NCI-H510A (cell line): ENCODE measurements around the gene NINL.
A peak's percentile ranks its signal among the peaks of the same experiment; 100 is the strongest.
"Not testable (repeated sequence)": the region's sequence is repeated elsewhere in the genome, so short reads cannot be mapped to it uniquely, and the experiment has no call there.

Experiments
- DNase-seq: peaks from one replicate; lab custom pipeline; 2025; lab: John Stamatoyannopoulos, UW

NINL gene

GRCh38 chr20:25592135-25592852 is 7.0 kb upstream of the NINL start:
- no peak for DNase-seq

DNA sequence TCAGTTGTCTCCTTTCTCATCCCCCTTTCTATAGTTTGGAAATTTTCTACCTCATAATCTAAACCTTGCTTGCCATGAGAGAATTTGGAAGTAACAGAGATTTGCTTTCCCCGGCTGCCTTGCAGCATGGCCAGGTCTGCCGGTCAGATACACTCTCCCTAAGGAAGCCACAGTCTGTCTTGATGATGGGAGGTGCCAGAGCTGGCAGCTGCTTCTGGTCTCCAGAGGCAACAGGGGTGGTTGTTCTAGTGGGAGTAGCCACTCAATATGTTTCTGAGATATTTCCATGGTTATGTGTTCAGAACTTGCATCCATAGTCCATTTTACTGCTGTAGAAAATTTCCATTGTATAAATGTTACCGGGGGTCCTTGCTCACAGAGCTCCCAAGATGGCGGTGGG is 5.4 kb upstream of the NINL start:
- DNase-seq = not testable (repeated sequence)

GRCh38 chr20:25588491-25588890 is 3.2 kb upstream of the NINL start:
- no peak for DNase-seq

GRCh38 chr20:25587536-25587935 is 2.2 kb upstream of the NINL start:
- DNase-seq = no peak

DNA sequence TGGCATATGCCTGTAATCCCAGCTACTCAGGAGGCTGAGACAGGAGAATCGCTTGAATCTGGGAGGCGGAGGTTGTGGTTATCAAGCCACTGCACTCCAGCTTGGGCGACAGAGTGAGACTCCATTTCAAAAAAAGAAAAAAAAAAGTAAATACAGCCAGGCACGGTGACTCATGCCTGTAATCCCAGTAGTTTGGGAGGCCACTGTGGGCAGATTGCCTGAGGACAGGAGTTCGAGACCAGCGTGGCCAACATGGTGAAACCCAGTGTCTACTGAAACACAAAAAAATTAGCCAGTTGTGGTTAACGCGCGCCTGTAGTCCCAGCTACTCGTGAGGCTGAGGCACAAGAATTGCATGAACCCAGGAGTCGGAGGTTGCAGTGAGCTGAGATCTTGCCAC is 1.5 kb upstream of the NINL start:
- DNase-seq = no peak

- not testable (repeated sequence) for DNase-seq
Observed at GRCh38 chr20:25583607-25584006, 1.7 kb downstream of the NINL start.

GRCh38 chr20:25580711-25581110 is 4.6 kb downstream of the NINL start:
- DNase-seq = no peak

- DNase-seq = peak; percentile 12
Observed at GRCh38 chr20:25579081-25579770, 6.1 kb downstream of the NINL start.

DNA sequence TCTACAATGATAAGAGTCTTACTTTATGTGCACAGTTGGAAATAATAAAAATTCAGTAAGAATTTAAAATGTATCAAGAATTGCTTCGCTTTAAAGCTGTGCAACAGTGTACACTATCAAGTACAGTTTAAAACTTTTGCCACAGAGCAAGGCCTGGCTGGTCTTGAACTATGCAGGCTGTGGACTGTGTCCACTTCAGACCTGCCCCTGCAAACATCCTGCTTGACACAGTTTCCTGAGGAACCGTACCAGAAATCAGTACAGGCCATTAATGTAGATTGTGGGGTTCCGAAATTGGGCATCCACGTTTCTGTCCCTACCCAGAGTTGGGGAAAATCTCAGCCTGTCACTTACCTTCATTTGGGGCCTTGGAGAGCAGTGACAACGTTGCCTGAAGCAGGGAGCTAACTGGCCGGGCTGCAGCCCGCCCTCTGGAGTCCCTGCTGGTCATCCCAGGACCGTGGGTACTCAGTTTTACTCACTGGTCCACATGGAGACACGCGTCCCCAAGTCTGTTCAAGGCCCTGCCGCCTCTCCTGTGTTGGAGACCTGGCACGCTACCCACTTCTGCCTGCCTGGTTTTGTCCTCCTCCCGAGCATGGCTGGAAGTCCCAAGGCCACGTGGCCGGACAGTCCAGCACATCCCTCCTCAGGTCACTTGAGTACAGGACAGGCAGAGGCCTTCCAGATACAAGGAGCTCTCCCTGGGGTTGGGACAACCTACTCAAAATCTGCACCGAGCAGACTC is 8.4 kb downstream of the NINL start:
- no peak for DNase-seq

- DNase-seq = no peak
Observed at GRCh38 chr20:25574411-25574810, 10.9 kb downstream of the NINL start.

DNA sequence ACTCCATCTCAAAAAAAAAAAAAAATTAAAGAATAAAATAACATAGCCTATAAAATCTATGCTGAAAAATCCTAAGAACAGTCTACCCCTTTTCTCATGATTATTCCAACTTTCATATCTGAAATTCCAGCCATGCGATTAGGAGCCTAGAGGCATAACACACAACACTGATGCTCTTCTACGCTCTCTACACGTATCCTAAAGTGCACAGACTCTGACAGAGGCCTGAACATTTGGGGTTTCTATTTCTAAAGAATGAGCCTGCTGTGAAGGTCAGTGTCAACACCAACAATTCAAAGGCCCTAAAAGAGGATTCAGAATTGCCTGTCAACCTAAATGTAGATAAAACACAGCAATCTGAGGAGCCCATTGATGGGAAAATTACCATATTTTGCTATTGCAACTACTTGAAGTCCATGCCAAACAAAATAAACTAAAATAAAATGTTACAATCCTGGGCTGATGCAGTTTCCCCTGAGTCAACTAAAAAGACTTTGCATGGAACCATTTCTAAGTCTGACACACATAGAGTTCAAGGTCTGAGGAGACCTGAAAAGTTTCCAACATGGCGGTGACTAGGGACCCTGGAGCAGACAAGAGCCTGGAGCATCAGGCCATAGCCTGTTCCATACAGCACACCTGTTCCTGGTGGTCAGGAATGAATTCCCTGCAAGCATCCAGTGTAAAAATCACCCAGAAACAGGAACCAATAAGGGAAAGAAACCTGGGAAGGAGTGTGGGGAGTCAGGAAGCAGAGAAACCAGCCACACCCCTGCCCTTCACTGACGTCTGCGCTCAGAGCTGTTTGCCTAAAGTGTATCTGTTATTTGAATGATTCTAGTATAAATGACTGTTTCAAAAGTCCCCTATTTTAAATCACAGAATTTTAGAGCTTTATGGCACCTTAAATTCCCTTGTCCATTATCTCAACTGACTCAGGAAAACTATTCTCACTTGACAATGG is 11.8 kb downstream of the NINL start:
- DNase-seq = no peak

- DNase-seq = peak; percentile 15
Observed at GRCh38 chr20:25571817-25572216, 13.5 kb downstream of the NINL start.

- no peak for DNase-seq
Observed at GRCh38 chr20:25571240-25571639, 14.1 kb downstream of the NINL start.

DNA sequence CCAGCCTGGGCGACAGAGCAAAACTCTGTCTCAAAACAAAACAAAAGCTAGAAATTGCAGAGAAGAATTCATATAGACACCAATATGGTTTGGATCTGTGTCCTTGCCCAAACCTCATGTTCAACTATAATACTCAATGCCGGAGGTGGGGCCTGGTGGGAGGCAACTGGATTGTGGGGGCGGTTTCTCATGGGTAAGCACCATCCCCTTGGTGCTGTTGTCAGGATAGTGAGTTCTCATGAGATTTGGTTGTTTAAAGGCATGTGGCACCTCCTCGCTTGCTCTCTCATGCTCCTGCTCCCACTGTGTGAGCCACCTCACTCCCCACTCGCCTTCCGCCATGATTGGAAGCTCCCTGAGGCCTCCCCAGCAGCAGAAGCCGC is 15.2 kb downstream of the NINL start:
- no peak for DNase-seq

DNA sequence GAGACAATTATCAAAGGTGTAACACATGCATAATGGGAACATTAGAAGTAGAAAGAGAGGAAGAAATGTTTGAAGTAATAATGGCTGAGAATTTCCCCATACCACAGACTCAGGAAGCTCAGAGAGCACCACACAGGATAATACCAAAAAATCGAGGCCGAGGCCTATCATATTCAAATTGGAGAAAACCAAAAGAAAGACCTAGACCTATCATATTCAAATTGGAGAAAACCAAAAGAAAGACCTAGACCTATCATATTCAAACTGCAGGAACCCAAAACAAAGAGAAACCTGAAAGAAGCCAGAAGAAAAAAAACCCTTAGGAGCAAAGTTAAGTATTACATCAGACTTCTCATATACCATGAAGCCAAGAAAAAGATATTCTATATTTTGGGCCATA is 18.0 kb downstream of the NINL start:
- no peak for DNase-seq

DNA sequence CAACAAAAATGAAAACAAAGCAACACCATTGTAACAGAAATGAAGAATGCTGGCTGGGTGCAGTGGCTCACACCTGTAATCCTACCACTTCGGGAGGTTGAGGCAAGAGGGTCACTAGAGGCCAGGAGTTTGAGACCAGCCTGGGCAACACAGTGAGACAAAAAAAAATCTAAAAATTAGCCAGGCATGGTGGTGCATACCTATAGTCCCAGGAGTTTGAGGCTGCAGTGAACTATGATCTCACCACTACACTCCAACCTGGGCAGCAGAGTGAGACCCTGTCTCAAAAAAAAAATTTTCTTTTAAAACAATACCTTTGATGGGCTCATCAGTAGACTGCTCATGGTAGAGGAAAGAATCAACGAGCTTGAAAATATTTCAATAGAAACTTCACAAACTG is 18.5 kb downstream of the NINL start:
- no peak for DNase-seq

DNA sequence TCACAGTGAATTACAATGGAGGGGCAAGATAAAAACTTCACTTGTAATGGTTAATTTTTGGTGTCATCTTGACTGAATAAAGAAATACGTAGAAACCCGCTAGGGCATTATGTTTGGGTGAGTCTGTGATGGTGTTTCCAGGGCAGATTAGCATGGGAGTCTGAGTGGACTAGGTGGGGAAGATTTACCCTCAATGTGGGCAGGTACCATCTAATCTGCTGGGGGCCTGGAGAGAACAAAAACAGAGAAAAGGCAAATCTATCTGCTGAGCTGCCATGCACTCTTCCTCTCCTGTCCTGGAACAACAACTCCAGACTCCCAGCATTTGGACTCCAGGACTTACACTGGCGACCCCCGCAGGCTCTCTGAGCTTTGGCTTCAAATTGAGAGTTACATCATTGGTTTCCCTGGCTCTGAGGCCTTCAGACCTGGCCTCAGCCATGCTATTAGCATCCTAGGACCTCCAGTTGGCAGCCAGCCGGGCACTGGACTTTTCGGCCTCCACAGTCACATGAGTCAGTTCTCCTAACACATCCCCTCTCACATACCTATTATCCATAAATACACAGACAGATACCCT is 19.7 kb downstream of the NINL start:
- DNase-seq = no peak

- DNase-seq = no peak
Observed at GRCh38 chr20:25563876-25564275, 21.5 kb downstream of the NINL start.

DNA sequence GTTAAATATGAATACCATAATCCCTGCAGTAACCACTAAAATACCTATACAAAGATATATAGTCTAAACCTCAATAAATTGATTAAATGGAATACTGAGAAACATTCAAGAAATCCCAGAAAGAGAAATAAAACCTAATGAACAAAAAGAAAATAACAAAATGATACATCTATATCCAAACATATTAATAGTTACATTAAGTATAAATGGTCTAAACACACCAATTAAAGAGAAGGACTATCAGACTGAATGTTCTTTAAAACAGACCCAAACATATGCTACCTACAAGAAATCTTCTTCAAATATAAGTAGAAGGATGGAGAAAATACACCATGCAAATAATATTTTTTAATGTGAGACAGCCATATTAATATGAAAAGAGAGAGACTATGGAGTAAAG is 22.0 kb downstream of the NINL start:
- DNase-seq = no peak

- not testable (repeated sequence) for DNase-seq
Observed at GRCh38 chr20:25561771-25562170, 23.6 kb downstream of the NINL start.

DNA sequence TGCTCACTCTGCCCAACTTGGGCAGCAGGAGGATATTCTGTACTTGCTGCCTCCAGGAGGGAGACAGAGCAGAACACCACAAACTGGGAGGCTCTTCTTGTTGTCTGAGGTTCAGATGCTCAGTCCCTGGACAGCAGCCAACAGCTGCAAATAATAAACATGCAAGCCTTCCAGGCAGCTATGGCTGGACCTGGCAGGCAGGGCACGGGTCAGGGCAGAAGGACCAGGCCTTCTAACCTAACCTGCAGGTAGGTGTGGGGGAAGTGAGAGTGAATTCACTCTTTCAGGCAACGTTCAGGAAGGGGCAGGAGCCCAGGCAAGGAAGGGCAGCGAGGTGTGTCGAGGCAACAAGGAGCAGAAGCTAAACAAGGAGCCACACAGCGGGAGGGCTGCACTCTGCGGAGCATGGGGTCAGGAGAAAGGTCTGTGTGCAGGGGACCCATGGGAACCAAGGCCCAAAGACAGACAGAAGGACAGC is 31.5 kb downstream of the NINL start:
- DNase-seq = peak; percentile 70
